Lung (tissue), 12 donors: Measurements from ENCODE around the gene PAPSS2. TPM values are rescaled to one million over a fixed set of nuclear protein-coding genes. Genes with fewer than 3 reads are reported as not detected.

Experiments used
- ATAC-seq: fragments of 200-7000 bp; cut with Tn5 transposase; one replicate; pipeline ENCODE4 v1.9.1; 2020; ENCODE audit warnings: moderate number of reproducible peaks; ENCODE audit not compliant: insufficient read depth, low FRiP score
- DNase-seq, 3 donors: peaks; one replicate each; pipeline ENCODE4 v3.0.0-alpha.2; 2013 to 2017
- H3K27ac ChIP-seq, 2 donors: one replicate each; pipeline ENCODE4 v1.5.1; 2013; ENCODE audit warnings: mild to moderate bottlenecking in 2 of 2, moderate library complexity in 2 of 2, control low read depth in 1 of 2, inconsistent platforms in 1 of 2, low read depth in 1 of 2, low read length in 1 of 2
- H3K27me3 ChIP-seq, 3 donors: one replicate each; pipeline ENCODE4 v1.5.1; 2013; ENCODE audit warnings: low read length in 2 of 3; ENCODE audit not compliant: control insufficient read depth in 3 of 3, insufficient read depth in 3 of 3
- H3K36me3 ChIP-seq, 4 donors: one replicate each; pipeline ENCODE4 v1.5.1; 2013; ENCODE audit warnings: low read length in 4 of 4, mild to moderate bottlenecking in 1 of 4, moderate library complexity in 1 of 4; ENCODE audit not compliant: control insufficient read depth in 4 of 4, insufficient read depth in 4 of 4
- H3K4me1 ChIP-seq, 5 donors: one replicate each; pipeline ENCODE4 v1.5.1; 2013; ENCODE audit warnings: low read length in 5 of 5, mild to moderate bottlenecking in 2 of 5, moderate library complexity in 1 of 5; ENCODE audit not compliant: control insufficient read depth in 5 of 5, insufficient read depth in 5 of 5
- H3K4me3 ChIP-seq: one replicate; pipeline ENCODE4 v1.5.1; 2013; ENCODE audit warnings: mild to moderate bottlenecking, control low read depth, moderate library complexity
- H3K9ac ChIP-seq, 2 donors: one replicate each; pipeline ENCODE4 v1.5.1; 2013; ENCODE audit warnings: low read length in 2 of 2, control low read depth in 1 of 2; ENCODE audit not compliant: insufficient read depth in 1 of 2
- H3K9me3 ChIP-seq, 4 donors: one replicate each; pipeline ENCODE4 v1.5.1; 2013; ENCODE audit warnings: low read length in 3 of 4, mild to moderate bottlenecking in 1 of 4, moderate library complexity in 1 of 4; ENCODE audit not compliant: control insufficient read depth in 4 of 4, insufficient read depth in 3 of 4
- WGBS, 2 donors: extraction: QIAGEN DNeasy Blood & Tissue Kit; methylation state at CpG; one replicate each; pipeline ENCODE4 v1.1.7; 2013; 5-methylcytosine and 5-hydroxymethylcytosine counted together
- polyA plus RNA-seq, 2 donors: library from polyadenylated mRNA; stranded (reverse); fragments of 200-250 nt; gene quantifications; one replicate each; pipeline ENCODE4 v1.2.1, GENCODE V29; 2013
- total RNA-seq, 2 donors: library from RNA; depleted of rRNA in 1 of 2; stranded (reverse); fragments of >200 nt in 1 of 2; gene quantifications; one replicate each; pipeline ENCODE4 v1.2.1, GENCODE V29; 2014 to 2021
- TF ChIP-seq, protein P1 (sequence below): IDR thresholded peaks from 2 replicates; pipeline ENCODE4 v1.5.1; 2012; ENCODE audit warnings: mild to moderate bottlenecking; ENCODE audit errors: control extremely low read depth, extremely low read depth
- donor health status: control.
- donor health status: control.
- donor health status: Bipolar disorder and iron deficiency.
- donor health status: healthy.
- donor health status: DM: yes; HTN: yes; CAD: no.

Gene PAPSS2
- total and polyA plus RNA-seq, 4 donors: 29.0 to 107 (median 81.1) TPM

DNA sequence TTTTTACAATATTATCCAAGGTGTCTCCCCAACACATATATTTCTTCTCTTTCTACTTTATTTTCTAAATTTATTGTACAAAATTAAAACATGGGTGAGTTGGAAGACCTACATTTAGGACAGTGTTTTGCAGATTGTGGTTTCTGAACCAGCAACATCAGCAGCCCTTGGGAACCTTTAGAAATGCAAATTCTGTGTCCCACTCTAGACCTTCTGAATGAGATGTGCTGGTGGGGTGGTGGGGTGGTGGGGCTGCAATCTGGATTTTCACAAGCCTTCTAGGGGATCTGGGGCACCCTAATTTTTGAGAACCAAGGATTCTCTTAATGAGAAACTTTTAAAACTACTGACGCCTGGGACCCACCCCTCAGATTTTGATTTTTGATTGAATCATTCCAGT, 7.4 kb upstream of the PAPSS2 start:
- 94 to 95% methylated on average over 1 of the region's 1 CpG for WGBS, 2 donors
- Histone ChIP-seq H3K9ac (no peak overlapping the region), H3K4me3 (no peak overlapping the region), H3K27me3 (no peaks in the 10 kb centered on the region), H3K4me1 (peaks cover 0 to 7% (median 0%) of the 10 kb centered on the region in 5 donors), H3K36me3 (no peaks in the 10 kb centered on the region), H3K27ac (no peak overlapping the region), H3K9me3 (no peaks in the 10 kb centered on the region)
- TF ChIP-seq, protein P1, sequence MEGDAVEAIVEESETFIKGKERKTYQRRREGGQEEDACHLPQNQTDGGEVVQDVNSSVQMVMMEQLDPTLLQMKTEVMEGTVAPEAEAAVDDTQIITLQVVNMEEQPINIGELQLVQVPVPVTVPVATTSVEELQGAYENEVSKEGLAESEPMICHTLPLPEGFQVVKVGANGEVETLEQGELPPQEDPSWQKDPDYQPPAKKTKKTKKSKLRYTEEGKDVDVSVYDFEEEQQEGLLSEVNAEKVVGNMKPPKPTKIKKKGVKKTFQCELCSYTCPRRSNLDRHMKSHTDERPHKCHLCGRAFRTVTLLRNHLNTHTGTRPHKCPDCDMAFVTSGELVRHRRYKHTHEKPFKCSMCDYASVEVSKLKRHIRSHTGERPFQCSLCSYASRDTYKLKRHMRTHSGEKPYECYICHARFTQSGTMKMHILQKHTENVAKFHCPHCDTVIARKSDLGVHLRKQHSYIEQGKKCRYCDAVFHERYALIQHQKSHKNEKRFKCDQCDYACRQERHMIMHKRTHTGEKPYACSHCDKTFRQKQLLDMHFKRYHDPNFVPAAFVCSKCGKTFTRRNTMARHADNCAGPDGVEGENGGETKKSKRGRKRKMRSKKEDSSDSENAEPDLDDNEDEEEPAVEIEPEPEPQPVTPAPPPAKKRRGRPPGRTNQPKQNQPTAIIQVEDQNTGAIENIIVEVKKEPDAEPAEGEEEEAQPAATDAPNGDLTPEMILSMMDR: no peak
- DNase-seq (no peak), ATAC-seq (no peak)

DNA sequence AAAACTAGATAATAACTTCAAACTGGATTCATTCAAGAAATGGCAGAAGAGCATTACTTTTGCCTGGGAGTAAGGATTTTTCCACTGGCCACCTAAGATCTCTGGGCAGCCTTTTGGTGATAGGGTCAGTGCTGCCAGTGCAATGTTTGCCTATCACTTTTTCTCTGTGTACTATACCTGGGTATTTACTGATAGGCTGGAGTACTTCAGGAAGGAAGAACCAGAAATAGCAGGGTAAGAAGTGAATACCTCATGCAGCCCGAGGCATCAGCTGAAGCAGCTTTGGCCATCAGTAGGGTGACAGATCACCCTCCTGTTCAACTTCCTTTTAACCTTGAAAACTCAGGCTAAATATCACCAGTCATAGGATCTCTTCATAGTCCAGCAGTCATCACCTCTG, 5.5 kb upstream of the PAPSS2 start:
- no peak overlapping the region for H3K4me3 ChIP-seq
- TF ChIP-seq, protein P1: no peak
- peaks cover 0 to 21% (median 3%) of the 10 kb centered on the region in 5 donors for H3K4me1 ChIP-seq
- H3K27ac ChIP-seq: no peak overlapping the region
- no peaks in the 10 kb centered on the region for H3K27me3 ChIP-seq
- H3K36me3 ChIP-seq: no peaks in the 10 kb centered on the region
- DNase-seq: no peak
- WGBS, 2 donors: 25 to 32% methylated on average over 1 of the region's 1 CpG
- no peak overlapping the region for H3K9ac ChIP-seq
- ATAC-seq: no peak
- no peaks in the 10 kb centered on the region for H3K9me3 ChIP-seq

DNA sequence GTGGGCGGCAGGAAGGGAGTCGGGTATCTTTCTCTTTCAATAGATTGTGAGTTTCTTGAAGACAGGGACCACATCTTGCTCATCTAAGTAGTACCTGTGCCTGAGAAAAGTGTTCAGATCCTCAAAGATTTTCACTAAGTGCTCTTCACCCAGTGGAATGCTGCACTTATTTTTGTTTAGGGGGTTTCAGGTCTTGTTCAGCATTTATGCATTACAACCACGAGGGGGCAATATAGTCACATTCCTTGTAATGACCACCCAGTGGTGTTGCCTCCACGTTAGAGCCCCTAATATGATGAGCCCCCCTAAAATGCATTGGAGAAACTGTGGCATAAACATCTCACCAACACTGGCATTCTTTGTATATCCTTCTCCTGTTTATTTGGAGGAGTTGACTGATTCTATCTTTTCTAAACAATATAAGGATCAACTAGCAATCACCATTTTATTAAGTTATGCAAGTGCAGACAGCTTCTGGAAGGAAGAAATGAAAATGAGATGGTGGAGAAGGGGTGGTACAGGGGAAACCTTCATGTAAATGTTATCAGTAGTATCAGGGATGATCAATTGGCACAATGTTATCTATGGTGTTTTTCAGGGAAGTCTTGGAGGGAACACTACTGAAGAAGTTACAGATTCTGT, 3.1 kb upstream of the PAPSS2 start:
- H3K36me3 ChIP-seq: no peaks in the 10 kb centered on the region
- no peak for ATAC-seq
- H3K27me3 ChIP-seq: no peaks in the 10 kb centered on the region

More for the DNA sequence above, 3.1 kb upstream of the PAPSS2 start:
- Histone ChIP-seq H3K4me1 (peaks cover 0 to 29% (median 3%) of the 10 kb centered on the region in 5 donors), H3K27ac (no peak overlapping the region), H3K4me3 (no peak overlapping the region), H3K9me3 (no peaks in the 10 kb centered on the region), H3K9ac (no peak overlapping the region)
- TF ChIP-seq, protein P1: peak; percentile 53
- 44% methylated on average over 4 of the region's 4 CpGs for WGBS, 2 donors
- DNase-seq: peak; percentile 27 to 80 (median 79)
